Measurements from ENCODE around the gene VPS13C.

- no peak for TF ChIP-seq CTCF (IDR thresholded peaks at IDR 0.05)
- no peak for TF ChIP-seq MYC (IDR thresholded peaks at IDR 0.05; ENCODE audit: borderline replicate concordance, low read length)
- no peak for TF ChIP-seq KDM1A (IDR thresholded peaks at IDR 0.05; ENCODE audit: low read depth)
- no peak for TF ChIP-seq POLR2A (IDR thresholded peaks at IDR 0.05; ENCODE audit: low read length)
- TF ChIP-seq CHD2 (IDR thresholded peaks at IDR 0.05; ENCODE audit: low read length, partially characterized antibody) = no peak
- no peak for TF ChIP-seq MAFK (IDR thresholded peaks at IDR 0.05; ENCODE audit: partially characterized antibody)
- TF ChIP-seq ZFP36 (IDR thresholded peaks at IDR 0.05; ENCODE audit: borderline replicate concordance, partially characterized antibody) = no peak
- TF ChIP-seq RAD21 (conservative IDR thresholded peaks at IDR 0.05 in 1 of 2, IDR thresholded peaks at IDR 0.05 in 1 of 2) = no peak
- TF ChIP-seq HOXA7 (CRISPR knock-in tag; IDR thresholded peaks at IDR 0.05) = no peak
- TF ChIP-seq USF2 (IDR thresholded peaks at IDR 0.05) = no peak
- TF ChIP-seq ELK1 (IDR thresholded peaks at IDR 0.05; ENCODE audit: low read depth, low read length) = no peak
- TF ChIP-seq HES2 (IDR thresholded peaks at IDR 0.05) = no peak
- no peak for TF ChIP-seq REST (IDR thresholded peaks at IDR 0.05)
Measured at GRCh38 chr15:62058327-62059028, 1.8 kb downstream of the VPS13C start.

Measured in A549 (cell line).